Sigmoid colon (tissue), 7 donors: Measurements from ENCODE around the gene NOPCHAP1. TPM values are rescaled to one million over a fixed set of nuclear protein-coding genes. Genes with fewer than 3 reads are reported as not detected.

Source experiments
- DNase-seq: peaks from one replicate; pipeline ENCODE4 v3.0.0-alpha.2; 2019
- H3K27ac ChIP-seq, 4 donors: fragments of 200-600 bp; sonication (generic); one replicate each; pipeline ENCODE4 v1.5.1; 2016 to 2019; ENCODE audit warnings: mild to moderate bottlenecking in 1 of 4
- H3K27me3 ChIP-seq, 3 donors: fragments of 200-600 bp; sonication (generic); one replicate each; pipeline ENCODE4 v1.5.1; 2019; ENCODE audit warnings: mild to moderate bottlenecking in 1 of 3
- H3K36me3 ChIP-seq, 4 donors: fragments of 200-600 bp; sonication (generic); one replicate each; pipeline ENCODE4 v1.5.1; 2016 to 2019
- H3K4me1 ChIP-seq, 4 donors: fragments of 200-600 bp; sonication (generic); one replicate each; pipeline ENCODE4 v1.5.1; 2017 to 2019
- H3K4me3 ChIP-seq, 4 donors: fragments of 200-600 bp; sonication (generic); one replicate each; pipeline ENCODE4 v1.5.1; 2017 to 2019; ENCODE audit warnings: mild to moderate bottlenecking in 2 of 4, moderate library complexity in 1 of 4
- H3K9me3 ChIP-seq, 4 donors: fragments of 200-600 bp in 3 of 4; sonication (generic) in 3 of 4; one replicate each; pipeline versions ENCODE4 v1.5.1 to v1.6.1; 2013 to 2019
- EP300 ChIP-seq, 4 donors: sonication (generic); formaldehyde crosslinking; IDR thresholded peaks; one replicate each; pipeline ENCODE4 v1.6.1; 2017; ENCODE audit warnings: antibody characterized with exemption in 4 of 4
- POLR2A ChIP-seq, 2 donors: fragments of 450-650 bp; IDR thresholded peaks; one replicate each; pipeline ENCODE4 v1.6.1; 2016; ENCODE audit warnings: antibody characterized with exemption in 2 of 2, mild to moderate bottlenecking in 2 of 2, moderate library complexity in 2 of 2
- POLR2AphosphoS5 ChIP-seq, 4 donors: sonication (generic); formaldehyde crosslinking; IDR thresholded peaks; one replicate each; pipeline ENCODE4 v1.6.1; 2017; ENCODE audit warnings: antibody characterized with exemption in 4 of 4
- WGBS, 2 donors: extraction: QIAGEN DNeasy Blood & Tissue Kit; methylation state at CpG; one replicate each; pipeline ENCODE4 v1.1.7; 2013; 5-methylcytosine and 5-hydroxymethylcytosine counted together
- intact Hi-C: fragments of 100-400 bp; cut with DNase I; formaldehyde crosslinking; loops from one replicate; pipeline ENCODE4 v1.15.1; 2023
- polyA plus RNA-seq, 3 donors: library from polyadenylated mRNA; stranded (reverse); fragments of 200-250 nt; gene quantifications; one replicate each; pipeline ENCODE4 v1.2.3, GENCODE V29; 2013
- total RNA-seq, 4 donors: library from RNA; depleted of rRNA; stranded (reverse); fragments of >200 nt; gene quantifications; one replicate each; pipeline ENCODE4 v1.1.0, GENCODE V29; 2016
- TF ChIP-seq, protein P1 (sequence below), 4 experiments: fragments of 450-650 bp in 3 of 4; fragments of 200-600 bp in 1 of 4; IDR thresholded peaks; one replicate each; pipeline ENCODE4 v1.5.1; 2016 to 2019; ENCODE audit warnings: antibody characterized with exemption in 4 of 4, mild to moderate bottlenecking in 3 of 4, moderate library complexity in 2 of 4
- donor health status: healthy with polysubstance abuse.
- donor health status: Bipolar disorder and iron deficiency.
- donor health status: healthy.

The NOPCHAP1 gene
- total and polyA plus RNA-seq, 7 donors, result 3.9 to 9.1 (median 6.6) TPM

DNA sequence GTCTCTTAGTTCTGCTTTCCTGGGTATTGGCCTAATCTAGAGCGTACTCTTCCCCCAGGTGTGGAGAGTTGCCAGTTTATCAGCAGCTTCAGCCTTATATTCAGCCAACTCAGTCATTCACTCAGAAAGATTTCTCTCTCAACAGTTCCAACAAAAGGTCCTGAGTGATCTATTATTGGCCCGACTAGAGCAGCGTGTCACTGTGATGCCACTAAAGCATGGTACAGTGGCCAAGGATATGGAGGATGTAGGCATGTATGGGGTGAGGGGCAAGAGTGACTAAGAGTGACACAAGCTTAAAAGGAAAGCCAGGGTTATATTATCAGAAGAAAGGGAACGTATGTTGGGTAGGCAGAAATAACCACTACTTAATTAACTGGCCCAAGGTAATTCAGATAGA is 4.8 kb downstream of the NOPCHAP1 start:
- TF ChIP-seq EP300 (IDR thresholded peaks at IDR 0.05) (no peak), POLR2AphosphoS5 (IDR thresholded peaks at IDR 0.05) (no peak), POLR2A (IDR thresholded peaks at IDR 0.05) (no peak)
- TF ChIP-seq, protein P1, sequence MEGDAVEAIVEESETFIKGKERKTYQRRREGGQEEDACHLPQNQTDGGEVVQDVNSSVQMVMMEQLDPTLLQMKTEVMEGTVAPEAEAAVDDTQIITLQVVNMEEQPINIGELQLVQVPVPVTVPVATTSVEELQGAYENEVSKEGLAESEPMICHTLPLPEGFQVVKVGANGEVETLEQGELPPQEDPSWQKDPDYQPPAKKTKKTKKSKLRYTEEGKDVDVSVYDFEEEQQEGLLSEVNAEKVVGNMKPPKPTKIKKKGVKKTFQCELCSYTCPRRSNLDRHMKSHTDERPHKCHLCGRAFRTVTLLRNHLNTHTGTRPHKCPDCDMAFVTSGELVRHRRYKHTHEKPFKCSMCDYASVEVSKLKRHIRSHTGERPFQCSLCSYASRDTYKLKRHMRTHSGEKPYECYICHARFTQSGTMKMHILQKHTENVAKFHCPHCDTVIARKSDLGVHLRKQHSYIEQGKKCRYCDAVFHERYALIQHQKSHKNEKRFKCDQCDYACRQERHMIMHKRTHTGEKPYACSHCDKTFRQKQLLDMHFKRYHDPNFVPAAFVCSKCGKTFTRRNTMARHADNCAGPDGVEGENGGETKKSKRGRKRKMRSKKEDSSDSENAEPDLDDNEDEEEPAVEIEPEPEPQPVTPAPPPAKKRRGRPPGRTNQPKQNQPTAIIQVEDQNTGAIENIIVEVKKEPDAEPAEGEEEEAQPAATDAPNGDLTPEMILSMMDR (IDR thresholded peaks at IDR 0.05), result no peak
- WGBS, 2 donors, result 96 to 97% methylated on average over 4 of the region's 4 CpGs
- Histone ChIP-seq H3K36me3 (peaks cover 0 to 68% (median 24%) of the 10 kb centered on the region in 4 donors), H3K4me1 (peaks cover 0 to 15% (median 12%) of the 10 kb centered on the region in 4 donors), H3K27me3 (no peaks in the 10 kb centered on the region), H3K27ac (no peak overlapping the region), H3K9me3 (no peaks in the 10 kb centered on the region), H3K4me3 (no peak overlapping the region)
- no peak for DNase-seq
- intact Hi-C loops, result no loop called here

DNA sequence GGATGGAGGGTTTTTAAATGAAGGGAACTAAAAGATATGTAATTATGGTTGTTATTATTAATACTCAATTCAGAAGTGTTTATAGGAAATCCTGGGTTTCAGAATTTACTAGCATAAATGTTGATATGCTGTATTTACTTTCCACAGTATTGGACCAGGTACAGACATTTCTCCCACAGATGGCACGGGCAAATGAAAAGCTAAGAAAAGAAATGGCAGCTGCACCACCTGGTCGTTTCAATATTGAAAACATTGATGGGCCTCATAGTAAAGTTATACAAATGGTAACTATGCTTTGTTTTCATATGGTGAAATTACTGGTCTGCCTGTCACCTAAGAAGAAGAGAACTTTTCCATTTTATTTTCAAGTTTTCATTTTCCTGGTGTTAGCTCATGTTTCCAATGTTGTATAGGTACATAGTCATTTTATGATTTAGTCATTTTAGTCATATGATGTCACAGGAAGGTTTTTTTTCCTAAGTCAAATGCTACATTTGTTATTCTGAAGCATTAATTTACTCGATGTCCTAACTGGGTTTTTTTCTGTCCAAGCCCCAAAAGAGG is 5.5 kb downstream of the NOPCHAP1 start:
- TF ChIP-seq POLR2AphosphoS5 (IDR thresholded peaks at IDR 0.05), result no peak
- no peak for TF ChIP-seq EP300 (IDR thresholded peaks at IDR 0.05)
- TF ChIP-seq POLR2A (IDR thresholded peaks at IDR 0.05), result no peak
- TF ChIP-seq, protein P1 (IDR thresholded peaks at IDR 0.05), result no peak
- Histone ChIP-seq H3K27me3 (no peaks in the 10 kb centered on the region), H3K4me3 (no peak overlapping the region), H3K4me1 (peaks cover 0 to 13% (median 12%) of the 10 kb centered on the region in 4 donors), H3K27ac (no peak overlapping the region), H3K9me3 (no peaks in the 10 kb centered on the region), H3K36me3 (peaks cover 0 to 75% (median 28%) of the 10 kb centered on the region in 4 donors)
- 64 to 68% methylated on average over 3 of the region's 3 CpGs for WGBS, 2 donors
- DNase-seq, result no peak
- intact Hi-C loops, result no loop called here

DNA sequence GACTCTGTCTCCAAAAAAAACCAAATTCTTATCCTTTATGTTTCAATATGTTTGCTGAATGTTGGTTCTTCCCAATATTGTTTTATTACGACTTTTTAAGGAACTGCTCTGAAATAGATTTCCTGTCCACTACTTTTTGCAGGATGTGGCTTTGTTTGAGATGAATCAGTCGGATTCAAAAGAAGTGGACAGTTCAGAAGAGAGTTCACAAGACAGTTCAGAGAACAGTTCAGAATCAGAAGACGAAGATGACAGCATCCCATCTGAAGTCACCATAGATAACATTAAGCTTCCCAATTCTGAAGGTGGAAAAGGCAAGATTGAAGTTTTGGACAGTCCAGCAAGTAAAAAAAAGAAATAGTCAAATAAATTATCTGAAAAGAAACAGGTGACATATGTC is 8.2 kb downstream of the NOPCHAP1 start:
- intact Hi-C loops, result no loop called here
- H3K36me3 ChIP-seq, result peaks cover 8 to 88% (median 35%) of the 10 kb centered on the region in 4 donors

DNA sequence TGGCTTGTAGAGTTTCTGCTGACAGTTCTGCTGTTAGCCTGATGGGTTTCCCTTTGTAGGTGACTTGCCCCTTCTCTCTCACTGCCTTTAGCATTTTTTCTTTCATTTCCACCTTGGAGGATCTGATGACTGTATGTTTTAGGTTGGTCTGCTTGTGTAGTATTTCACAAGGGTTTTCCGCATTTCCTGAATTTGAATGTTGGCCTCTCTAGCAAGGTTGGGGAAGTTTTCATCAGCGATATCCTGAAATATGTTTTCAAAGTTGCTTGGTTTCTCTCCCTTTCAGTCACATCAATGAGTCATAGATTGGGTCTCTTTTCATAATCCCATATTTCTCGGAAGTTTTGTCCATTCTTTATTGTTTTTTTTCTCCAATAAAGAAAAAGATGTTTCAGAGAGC is 11.4 kb downstream of the NOPCHAP1 start:
- Histone ChIP-seq H3K9me3 (no peaks in the 10 kb centered on the region), H3K27ac (no peak overlapping the region), H3K4me1 (no peaks in the 10 kb centered on the region), H3K4me3 (no peak overlapping the region), H3K36me3 (peaks cover 8 to 82% (median 29%) of the 10 kb centered on the region in 4 donors), H3K27me3 (no peaks in the 10 kb centered on the region)
- no peak for DNase-seq
- 88 to 95% methylated on average over 3 of the region's 3 CpGs for WGBS, 2 donors
- intact Hi-C loops, result no loop called here
- TF ChIP-seq POLR2A (IDR thresholded peaks at IDR 0.05) (no peak), EP300 (IDR thresholded peaks at IDR 0.05) (no peak)
- TF ChIP-seq, protein P1 (IDR thresholded peaks at IDR 0.05), result no peak

More for the DNA sequence above, 8.2 kb downstream of the NOPCHAP1 start:
- 85 to 91% methylated on average over 3 of the region's 3 CpGs for WGBS, 2 donors
- Histone ChIP-seq H3K27ac (no peak overlapping the region), H3K9me3 (no peaks in the 10 kb centered on the region), H3K27me3 (no peaks in the 10 kb centered on the region), H3K4me1 (no peaks in the 10 kb centered on the region), H3K4me3 (no peak overlapping the region)
- TF ChIP-seq, protein P1 (IDR thresholded peaks at IDR 0.05), result no peak
- no peak for TF ChIP-seq EP300 (IDR thresholded peaks at IDR 0.05)
- TF ChIP-seq POLR2A (IDR thresholded peaks at IDR 0.05), result no peak
- TF ChIP-seq POLR2AphosphoS5 (IDR thresholded peaks at IDR 0.05), result no peak
- no peak for DNase-seq
